Measurements from ENCODE around the gene GAB2. TPM values are rescaled to one million over a fixed set of nuclear protein-coding genes. Genes with fewer than 3 reads are reported as not detected.

GAB2 gene
- total and polyA plus RNA-seq, 12 donors = 2.4 to 22.4 (median 16.2) TPM

GRCh38 chr11:78325274-78325781 is 92.3 kb downstream of the GAB2 start:
- TF ChIP-seq, protein P1, sequence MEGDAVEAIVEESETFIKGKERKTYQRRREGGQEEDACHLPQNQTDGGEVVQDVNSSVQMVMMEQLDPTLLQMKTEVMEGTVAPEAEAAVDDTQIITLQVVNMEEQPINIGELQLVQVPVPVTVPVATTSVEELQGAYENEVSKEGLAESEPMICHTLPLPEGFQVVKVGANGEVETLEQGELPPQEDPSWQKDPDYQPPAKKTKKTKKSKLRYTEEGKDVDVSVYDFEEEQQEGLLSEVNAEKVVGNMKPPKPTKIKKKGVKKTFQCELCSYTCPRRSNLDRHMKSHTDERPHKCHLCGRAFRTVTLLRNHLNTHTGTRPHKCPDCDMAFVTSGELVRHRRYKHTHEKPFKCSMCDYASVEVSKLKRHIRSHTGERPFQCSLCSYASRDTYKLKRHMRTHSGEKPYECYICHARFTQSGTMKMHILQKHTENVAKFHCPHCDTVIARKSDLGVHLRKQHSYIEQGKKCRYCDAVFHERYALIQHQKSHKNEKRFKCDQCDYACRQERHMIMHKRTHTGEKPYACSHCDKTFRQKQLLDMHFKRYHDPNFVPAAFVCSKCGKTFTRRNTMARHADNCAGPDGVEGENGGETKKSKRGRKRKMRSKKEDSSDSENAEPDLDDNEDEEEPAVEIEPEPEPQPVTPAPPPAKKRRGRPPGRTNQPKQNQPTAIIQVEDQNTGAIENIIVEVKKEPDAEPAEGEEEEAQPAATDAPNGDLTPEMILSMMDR (IDR thresholded peaks at IDR 0.05) = no peak
- TF ChIP-seq POLR2A (IDR thresholded peaks at IDR 0.05) = no peak
- Histone ChIP-seq H3K9me3 (replicated peaks in 1 of 3) (no peaks in the 10 kb centered on the region), H3K27ac (no peak overlapping the region), H3K27me3 (no peaks in the 10 kb centered on the region), H3K36me3 (replicated peaks in 1 of 2) (no peaks in the 10 kb centered on the region), H3K4me3 (no peak overlapping the region), H3K4me1 (replicated peaks in 1 of 2) (peaks cover 0 to 8% of the 10 kb centered on the region in 2 donors)
- 73 to 78% (median 75%) methylated on average over 4 of the region's 4 CpGs for WGBS, 4 donors
- DNase-seq = no peak
- intact Hi-C loops (cut with DNase I) = loop anchor here in 1 of 2 donors (10.0 kb wide), 2 partner anchors 71 to 79 kb away; no protein-coding TSS in a partner anchor

DNA sequence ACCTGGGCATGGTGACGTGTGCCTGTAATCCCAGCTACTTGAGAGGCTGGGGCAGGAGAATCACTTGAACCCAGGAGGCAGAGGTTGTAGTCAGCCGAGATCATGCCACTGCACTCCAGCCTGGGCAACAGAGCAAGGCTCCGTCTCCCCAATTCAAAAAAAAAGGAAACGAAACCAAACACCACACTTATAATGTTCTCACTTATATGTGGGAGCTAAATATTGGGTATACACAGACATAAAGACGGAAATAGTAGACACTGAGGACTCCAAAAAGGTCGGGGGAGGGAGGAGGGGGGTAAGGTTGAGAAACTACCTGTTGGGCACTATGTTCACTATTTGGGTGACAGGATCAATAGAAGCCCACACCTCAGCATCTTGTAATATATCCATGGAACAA is 94.3 kb downstream of the GAB2 start:
- H3K27ac ChIP-seq = no peak overlapping the region
- 78 to 86% (median 84%) methylated on average over 5 to 6 of the region's 6 CpGs for WGBS, 4 donors
- no peaks in the 10 kb centered on the region for H3K36me3 ChIP-seq (replicated peaks in 1 of 2)
- H3K4me3 ChIP-seq = no peak overlapping the region
- H3K27me3 ChIP-seq = no peaks in the 10 kb centered on the region
- H3K4me1 ChIP-seq (replicated peaks in 1 of 2) = peaks cover 5 to 28% of the 10 kb centered on the region in 2 donors
- DNase-seq = no peak
- no peaks in the 10 kb centered on the region for H3K9me3 ChIP-seq (replicated peaks in 1 of 3)
- no peak for TF ChIP-seq POLR2A (IDR thresholded peaks at IDR 0.05)
- TF ChIP-seq, protein P1 (IDR thresholded peaks at IDR 0.05) = no peak
- intact Hi-C loops (cut with DNase I) = loop anchor here in 1 of 2 donors (10.0 kb wide), 2 partner anchors 69 to 81 kb away; no protein-coding TSS in a partner anchor

DNA sequence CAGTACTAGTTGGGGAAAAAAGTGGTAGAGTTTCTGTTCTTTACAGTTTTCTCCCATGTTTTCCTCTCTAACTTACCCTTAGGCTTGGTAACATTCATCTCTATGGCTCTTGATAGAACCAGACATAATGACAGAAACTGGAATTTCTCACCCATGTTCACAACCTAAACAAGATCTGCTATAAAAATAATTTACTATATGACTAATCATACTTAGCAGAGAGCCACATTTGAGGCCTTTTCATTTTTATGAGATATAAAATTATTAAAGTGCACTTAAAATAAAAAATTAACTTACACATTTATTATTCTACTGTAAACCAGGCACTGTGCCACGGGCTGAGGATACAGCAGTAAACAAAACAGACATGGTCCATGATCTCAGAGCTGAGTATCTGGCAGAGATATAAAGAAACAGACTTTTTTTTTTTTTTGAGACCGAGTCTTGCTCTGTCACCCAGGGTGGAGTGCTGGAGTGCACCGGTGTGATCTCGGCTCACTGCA is 98.1 kb downstream of the GAB2 start:
- no peak for DNase-seq

GRCh38 chr11:78318321-78319114 is 99.1 kb downstream of the GAB2 start:
- intact Hi-C loops (cut with DNase I) = no loop called here
- Histone ChIP-seq H3K27ac (peak overlapping the region in 2 of 5 donors; percentile 46 to 66), H3K9me3 (replicated peaks in 1 of 3) (no peaks in the 10 kb centered on the region), H3K27me3 (no peaks in the 10 kb centered on the region), H3K36me3 (replicated peaks in 1 of 2) (no peaks in the 10 kb centered on the region), H3K4me3 (no peak overlapping the region), H3K4me1 (replicated peaks in 1 of 2) (peaks cover 9 to 34% of the 10 kb centered on the region in 2 donors)
- 30 to 42% (median 37%) methylated on average over 9 of the region's 9 CpGs for WGBS, 4 donors
- peak in 2 of 7 donors; percentile 17 to 25 for DNase-seq
- TF ChIP-seq, protein P1 (IDR thresholded peaks at IDR 0.05) = no peak
- TF ChIP-seq POLR2A (IDR thresholded peaks at IDR 0.05) = no peak

More for the DNA sequence above, 98.1 kb downstream of the GAB2 start:
- 39 to 55% (median 47%) methylated on average over 4 of the region's 4 CpGs for WGBS, 4 donors
- H3K4me1 ChIP-seq (replicated peaks in 1 of 2) = peaks cover 9 to 28% of the 10 kb centered on the region in 2 donors
- H3K4me3 ChIP-seq = no peak overlapping the region
- H3K27me3 ChIP-seq = no peaks in the 10 kb centered on the region
- TF ChIP-seq, protein P1 (IDR thresholded peaks at IDR 0.05) = no peak
- no peaks in the 10 kb centered on the region for H3K36me3 ChIP-seq (replicated peaks in 1 of 2)
- no peaks in the 10 kb centered on the region for H3K9me3 ChIP-seq (replicated peaks in 1 of 3)
- intact Hi-C loops (cut with DNase I) = no loop called here
- no peak overlapping the region for H3K27ac ChIP-seq

All from adrenal gland (tissue), 12 donors.